Psoas muscle (tissue), 8 donors: ENCODE measurements around the gene CLMN. TPM values are rescaled to one million over a fixed set of nuclear protein-coding genes. Genes with fewer than 3 reads are reported as not detected.
"Not testable (repeated sequence)": the region's sequence is repeated elsewhere in the genome, so short reads cannot be mapped to it uniquely, and the experiment has no call there.

Experiments
- ATAC-seq, 4 donors: fragments of 200-7000 bp; cut with Tn5 transposase; one replicate each; pipeline ENCODE4 v1.9.1; 2020; ENCODE audit warnings: moderate library complexity in 3 of 4, mild to moderate bottlenecking in 2 of 4
- DNase-seq, 2 donors: peaks; one replicate each; pipeline ENCODE4 v3.0.0-alpha.2; 2020
- H3K27ac ChIP-seq: fragments of 200-600 bp; one replicate; pipeline ENCODE4 v1.8.0; 2022
- H3K27me3 ChIP-seq, 3 donors: fragments of 200-600 bp in 1 of 3; one replicate each; pipeline versions ENCODE4 v1.6.1 to v1.8.0; 2013 to 2022; ENCODE audit warnings: low read length in 2 of 3, mild to moderate bottlenecking in 2 of 3, moderate library complexity in 1 of 3; ENCODE audit not compliant: insufficient read depth in 3 of 3
- H3K36me3 ChIP-seq, 2 donors: fragments of 200-600 bp in 1 of 2; one replicate each; pipeline versions ENCODE4 v1.6.1 to v1.8.0; 2013 to 2022; ENCODE audit warnings: low read depth in 1 of 2, mild to moderate bottlenecking in 1 of 2, moderate library complexity in 1 of 2; ENCODE audit not compliant: insufficient read depth in 1 of 2
- H3K4me1 ChIP-seq: fragments of 200-600 bp; one replicate; pipeline ENCODE4 v1.8.0; 2022
- H3K4me3 ChIP-seq: fragments of 200-600 bp; one replicate; pipeline ENCODE4 v1.8.0; 2022; ENCODE audit warnings: mild to moderate bottlenecking
- H3K9me3 ChIP-seq: fragments of 200-600 bp; one replicate; pipeline ENCODE4 v1.8.0; 2022
- WGBS, 3 donors: extraction: QIAGEN DNeasy Blood & Tissue Kit; methylation state at CpG; one replicate each; pipeline versions ENCODE4 v1.1.6 to v1.1.7; 2013; 5-methylcytosine and 5-hydroxymethylcytosine counted together
- intact Hi-C, 2 donors: fragments of 100-400 bp; cut with DNase I; formaldehyde crosslinking; loops; one replicate each; pipeline versions ENCODE4 v1.11.0 to v1.14.2; 2022
- polyA plus RNA-seq, 3 donors: library from polyadenylated mRNA; stranded (reverse); fragments of 200-250 nt; gene quantifications; one replicate each; pipeline ENCODE4 v1.2.3, GENCODE V29; 2013
- total RNA-seq, 4 donors: library from RNA; stranded (reverse); fragmentation: NEBNext Ultra II Directional in 2 of 4; extraction: Animal tissue kit (Norgen Biotek cat#: 25700) in 2 of 4; gene quantifications; one replicate each; pipeline versions ENCODE4 v1.2.1 to v1.2.4, GENCODE V29; 2021 to 2023
- TF ChIP-seq, protein P1 (sequence below): fragments of 200-600 bp; IDR thresholded peaks from one replicate; pipeline ENCODE4 v1.8.0; 2022; ENCODE audit warnings: antibody characterized with exemption
- donor health status: healthy with polysubstance abuse.
- donor health status: DM: no; HTN: no; CAD: no; lungs with moderate emphysema.
- donor health status: Bipolar disorder and iron deficiency.
- donor health status: healthy.
- donor health status: DM: yes; HTN: yes; CAD: no.
- donor health status: DM: no; HTN: no; CAD: no.
- donor health status: DM: no; HTN: no; CAD: no.
- donor health status: DM: yes; HTN: yes; CAD: no.

CLMN gene
- total and polyA plus RNA-seq, 7 donors, result 1.7 to 9.6 (median 3.9) TPM

DNA sequence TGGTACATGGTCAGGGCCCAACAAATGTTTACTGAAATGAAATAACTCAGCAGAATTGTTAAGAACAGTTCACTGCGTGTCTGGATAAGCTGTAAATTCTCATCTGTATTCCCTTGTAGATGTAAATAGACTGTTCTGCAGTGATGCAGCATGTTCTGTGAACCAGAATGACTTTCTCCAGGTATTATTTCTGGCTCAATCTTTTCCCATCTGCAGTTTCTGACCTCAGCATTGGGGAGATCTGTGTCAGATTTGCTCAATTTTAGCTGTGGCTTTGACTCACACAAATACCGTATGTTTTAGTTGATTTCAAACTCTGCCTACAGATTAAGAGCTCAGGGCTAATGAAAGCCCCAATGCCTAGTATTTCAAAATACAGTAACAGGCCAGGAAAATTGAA lies 113.2 kb downstream of the CLMN start:
- Histone ChIP-seq H3K4me1 (no peaks in the 10 kb centered on the region), H3K27me3 (no peaks in the 10 kb centered on the region), H3K36me3 (peaks cover 0 to 6% of the 10 kb centered on the region in 2 donors), H3K9me3 (peaks cover 4% of the 10 kb centered on the region), H3K27ac (no peak overlapping the region), H3K4me3 (no peak overlapping the region)
- ATAC-seq (no peak), DNase-seq (no peak)
- 83 to 93% (median 89%) methylated on average over 2 of the region's 2 CpGs for WGBS, 3 donors
- TF ChIP-seq, protein P1, sequence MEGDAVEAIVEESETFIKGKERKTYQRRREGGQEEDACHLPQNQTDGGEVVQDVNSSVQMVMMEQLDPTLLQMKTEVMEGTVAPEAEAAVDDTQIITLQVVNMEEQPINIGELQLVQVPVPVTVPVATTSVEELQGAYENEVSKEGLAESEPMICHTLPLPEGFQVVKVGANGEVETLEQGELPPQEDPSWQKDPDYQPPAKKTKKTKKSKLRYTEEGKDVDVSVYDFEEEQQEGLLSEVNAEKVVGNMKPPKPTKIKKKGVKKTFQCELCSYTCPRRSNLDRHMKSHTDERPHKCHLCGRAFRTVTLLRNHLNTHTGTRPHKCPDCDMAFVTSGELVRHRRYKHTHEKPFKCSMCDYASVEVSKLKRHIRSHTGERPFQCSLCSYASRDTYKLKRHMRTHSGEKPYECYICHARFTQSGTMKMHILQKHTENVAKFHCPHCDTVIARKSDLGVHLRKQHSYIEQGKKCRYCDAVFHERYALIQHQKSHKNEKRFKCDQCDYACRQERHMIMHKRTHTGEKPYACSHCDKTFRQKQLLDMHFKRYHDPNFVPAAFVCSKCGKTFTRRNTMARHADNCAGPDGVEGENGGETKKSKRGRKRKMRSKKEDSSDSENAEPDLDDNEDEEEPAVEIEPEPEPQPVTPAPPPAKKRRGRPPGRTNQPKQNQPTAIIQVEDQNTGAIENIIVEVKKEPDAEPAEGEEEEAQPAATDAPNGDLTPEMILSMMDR, result no peak
- intact Hi-C loops, result no loop called here

DNA sequence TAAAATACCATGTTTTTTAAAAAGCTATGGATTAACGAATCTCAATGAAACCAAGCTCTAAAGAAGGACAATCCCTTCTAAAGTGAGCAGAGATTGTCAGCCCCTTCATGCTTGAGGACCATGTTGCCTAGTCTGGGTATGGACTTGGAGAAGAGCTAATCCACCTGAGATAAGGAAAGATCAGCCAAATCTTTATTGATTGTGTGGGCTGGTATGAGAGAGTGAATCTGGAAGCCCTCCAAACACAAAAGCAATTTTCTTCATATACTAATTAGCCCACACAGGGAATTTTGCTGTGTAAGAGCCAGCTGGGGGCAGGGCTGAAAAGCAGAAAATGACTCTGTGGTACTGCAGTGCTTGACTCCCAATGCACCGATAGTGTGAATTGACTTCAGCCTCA lies 115.0 kb downstream of the CLMN start:
- TF ChIP-seq, protein P1, result no peak
- Histone ChIP-seq H3K27ac (no peak overlapping the region), H3K27me3 (no peaks in the 10 kb centered on the region), H3K4me1 (no peaks in the 10 kb centered on the region), H3K36me3 (peaks cover 0 to 6% of the 10 kb centered on the region in 2 donors), H3K9me3 (peaks cover 4% of the 10 kb centered on the region), H3K4me3 (no peak overlapping the region)
- no peak for ATAC-seq
- WGBS, 3 donors, result 83 to 92% (median 92%) methylated on average over 2 of the region's 2 CpGs
- DNase-seq, result no peak
- intact Hi-C loops, result no loop called here

DNA sequence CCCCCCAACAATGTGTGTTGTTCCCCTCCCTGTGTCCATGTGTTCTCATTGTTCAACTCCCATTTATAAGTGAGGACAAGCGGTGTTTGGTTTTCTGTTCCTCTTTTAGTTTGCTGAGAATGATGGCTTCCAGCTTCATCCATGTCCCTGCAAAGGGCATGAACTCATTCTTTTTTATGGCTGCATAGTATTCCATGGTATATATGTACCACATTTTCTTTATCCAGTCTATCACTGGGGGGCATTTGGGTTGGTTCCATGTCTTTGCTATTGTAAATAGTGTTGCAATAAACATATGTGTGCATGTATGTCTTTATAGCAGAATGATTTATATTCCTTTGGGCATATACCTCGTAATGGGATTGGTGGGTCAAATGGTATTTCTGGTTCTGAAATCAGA lies 118.0 kb downstream of the CLMN start:
- intact Hi-C loops, H3K27me3 ChIP-seq: not testable (repeated sequence)
- 94 to 98% (median 97%) methylated on average over 2 of the region's 2 CpGs for WGBS, 3 donors

DNA sequence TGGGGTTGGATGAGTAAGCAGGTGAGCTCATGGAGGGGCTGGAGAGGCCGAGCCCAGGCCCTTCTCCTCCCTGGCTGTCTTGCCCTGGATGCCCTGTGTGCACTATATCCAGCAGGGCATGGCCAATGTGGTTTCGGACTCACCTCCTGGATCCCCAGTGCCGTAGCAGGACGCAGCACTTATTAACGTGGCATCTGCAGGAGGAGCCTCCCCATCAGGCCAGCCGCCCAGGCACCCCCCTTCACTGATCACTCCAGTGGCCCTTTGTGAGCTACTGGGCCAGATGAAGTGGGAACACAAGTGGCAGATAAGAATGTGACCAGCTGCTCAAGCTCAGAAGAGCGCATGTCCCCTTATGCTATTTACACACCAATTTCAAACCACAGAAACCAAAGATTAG lies 119.3 kb downstream of the CLMN start:
- ATAC-seq, result no peak
- no peak overlapping the region for H3K27ac ChIP-seq
- 52 to 66% (median 57%) methylated on average over 7 of the region's 7 CpGs for WGBS, 3 donors
- peaks cover 0 to 6% of the 10 kb centered on the region in 2 donors for H3K36me3 ChIP-seq
- H3K9me3 ChIP-seq, result peaks cover 3% of the 10 kb centered on the region
- DNase-seq, result no peak
- no peaks in the 10 kb centered on the region for H3K27me3 ChIP-seq
- intact Hi-C loops, result no loop called here
- TF ChIP-seq, protein P1, result no peak
- H3K4me1 ChIP-seq, result no peaks in the 10 kb centered on the region
- H3K4me3 ChIP-seq, result no peak overlapping the region

More for the DNA sequence above, 118.0 kb downstream of the CLMN start:
- H3K27ac ChIP-seq, ATAC-seq, H3K9me3 ChIP-seq, DNase-seq, H3K36me3 ChIP-seq, H3K4me1 ChIP-seq, H3K4me3 ChIP-seq: not testable (repeated sequence)

DNA sequence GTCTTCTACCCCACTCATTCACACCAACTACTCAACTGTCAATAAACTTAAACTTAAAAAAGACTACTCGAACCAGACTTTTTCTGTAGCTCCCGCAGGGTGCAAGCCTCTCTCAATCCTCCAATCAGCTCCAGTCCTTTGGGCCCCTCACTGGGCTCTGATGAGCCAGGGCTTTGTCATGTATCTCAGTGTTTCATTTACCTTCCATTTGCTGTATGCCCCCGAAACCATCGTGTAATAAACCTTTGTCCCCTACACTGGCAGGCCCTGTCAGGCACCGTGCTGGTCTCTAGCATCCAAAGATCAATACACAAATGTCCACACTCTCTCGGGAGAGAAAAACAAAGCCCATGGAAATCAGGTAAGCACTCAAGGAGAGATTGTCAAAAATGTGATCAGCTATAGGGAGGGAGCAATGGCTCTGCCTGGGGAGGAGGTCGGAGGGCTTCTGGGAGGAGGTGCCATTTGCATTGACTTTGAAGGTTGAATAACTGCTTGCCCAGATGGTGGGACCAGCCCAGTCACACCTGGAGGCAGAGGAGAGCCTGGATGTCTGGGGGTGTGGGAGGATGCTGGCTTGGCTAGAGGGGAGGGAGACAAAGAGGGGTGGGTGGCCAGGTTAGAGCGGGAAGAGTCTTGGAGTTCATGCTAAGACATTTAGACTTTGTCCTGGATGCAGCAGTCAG lies 120.3 kb downstream of the CLMN start:
- H3K4me3 ChIP-seq, result no peak overlapping the region
- no peaks in the 10 kb centered on the region for H3K9me3 ChIP-seq
- intact Hi-C loops, result loop anchor here in 1 of 2 donors (5.0 kb wide), 1 partner anchor 507 kb away; no protein-coding TSS in a partner anchor
- 86 to 90% (median 86%) methylated on average over 8 of the region's 8 CpGs for WGBS, 3 donors
- H3K27me3 ChIP-seq, result no peaks in the 10 kb centered on the region
- peaks cover 0 to 6% of the 10 kb centered on the region in 2 donors for H3K36me3 ChIP-seq
- DNase-seq, result no peak
- no peaks in the 10 kb centered on the region for H3K4me1 ChIP-seq
- TF ChIP-seq, protein P1, result no peak
- H3K27ac ChIP-seq, result no peak overlapping the region
- ATAC-seq, result no peak
